ENCODE data around the gene RAPGEF2. TPM values are rescaled to one million over a fixed set of nuclear protein-coding genes. Genes with fewer than 3 reads are reported as not detected.

The RAPGEF2 gene
- total RNA-seq, 1 experiment from 2014 or later: 29.8 TPM

- H2AFZ ChIP-seq: no peak overlapping the region
- no peak overlapping the region for H3K4me3 ChIP-seq
- H4K20me1 ChIP-seq (ENCODE audit: insufficient read depth): no peaks in the 10 kb centered on the region
- no peaks in the 10 kb centered on the region for H3K79me2 ChIP-seq (ENCODE audit: low read depth)
- H3K27ac ChIP-seq: no peak overlapping the region
- intact Hi-C loops (cut with micrococcal nuclease; ENCODE audit: unreplicated experiment): no loop called here
- H3K9me3 ChIP-seq (ENCODE audit: insufficient read depth, low read depth): no peaks in the 10 kb centered on the region
- no peaks in the 10 kb centered on the region for H3K27me3 ChIP-seq (ENCODE audit: insufficient read depth, low read depth)
- CTCF ChIA-PET: no interaction called here
- H3F3A ChIP-seq (ENCODE audit: insufficient read depth, low read depth): no peaks in the 10 kb centered on the region
- no peak overlapping the region for H3K4me2 ChIP-seq
- peaks cover 4% of the 10 kb centered on the region; the same call in 1 of the 2 replicates for H3K36me3 ChIP-seq (ENCODE audit: low read depth)
- no peaks in the 10 kb centered on the region for H3K9me2 ChIP-seq (ENCODE audit: insufficient read depth)
- TF ChIP-seq CTCF (conservative IDR thresholded peaks at IDR 0.05): no peak
- TF ChIP-seq EZH2 (IDR thresholded peaks at IDR 0.05; ENCODE audit: low read depth): no peak
- no TSS peak for BruUV-seq (replicated peaks)
- no peak for DNase-seq
- POLR2A ChIA-PET (ENCODE audit: unreplicated experiment): no interaction called here
- H3K4me1 ChIP-seq (replicated peaks; ENCODE audit: insufficient read depth): no peaks in the 10 kb centered on the region
Measured at GRCh38 chr4:159346681-159347080, 243.8 kb downstream of the RAPGEF2 start.

GRCh38 chr4:159347813-159348212, 244.9 kb downstream of the RAPGEF2 start:
- no peaks in the 10 kb centered on the region for H3K27me3 ChIP-seq (ENCODE audit: insufficient read depth, low read depth)
- H2AFZ ChIP-seq: no peak overlapping the region
- POLR2A ChIA-PET (ENCODE audit: unreplicated experiment): no interaction called here
- no peak overlapping the region for H3K27ac ChIP-seq
- no TSS peak for BruUV-seq (replicated peaks)
- H3F3A ChIP-seq (ENCODE audit: insufficient read depth, low read depth): no peaks in the 10 kb centered on the region
- intact Hi-C loops (cut with micrococcal nuclease; ENCODE audit: unreplicated experiment): no loop called here
- no peak overlapping the region for H3K4me2 ChIP-seq
- no peaks in the 10 kb centered on the region for H3K9me2 ChIP-seq (ENCODE audit: insufficient read depth)
- peaks cover 4% of the 10 kb centered on the region; the same call in 1 of the 2 replicates for H3K36me3 ChIP-seq (ENCODE audit: low read depth)
- TF ChIP-seq EZH2 (IDR thresholded peaks at IDR 0.05; ENCODE audit: low read depth) (no peak), CTCF (conservative IDR thresholded peaks at IDR 0.05) (no peak)
- H4K20me1 ChIP-seq (ENCODE audit: insufficient read depth): no peaks in the 10 kb centered on the region
- no peak for DNase-seq
- CTCF ChIA-PET: no interaction called here
- no peaks in the 10 kb centered on the region for H3K79me2 ChIP-seq (ENCODE audit: low read depth)
- no peaks in the 10 kb centered on the region for H3K9me3 ChIP-seq (ENCODE audit: insufficient read depth, low read depth)
- no peak overlapping the region for H3K4me3 ChIP-seq
- no peaks in the 10 kb centered on the region for H3K4me1 ChIP-seq (replicated peaks; ENCODE audit: insufficient read depth)

- no TSS peak for BruUV-seq (replicated peaks)
- Histone ChIP-seq H3K27ac (no peak overlapping the region), H3K9me3 (ENCODE audit: insufficient read depth, low read depth) (no peaks in the 10 kb centered on the region), H3K79me2 (ENCODE audit: low read depth) (no peaks in the 10 kb centered on the region), H3K4me2 (no peak overlapping the region), H2AFZ (no peak overlapping the region), H3K4me3 (no peak overlapping the region), H3K27me3 (ENCODE audit: insufficient read depth, low read depth) (no peaks in the 10 kb centered on the region), H3K4me1 (replicated peaks; ENCODE audit: insufficient read depth) (no peaks in the 10 kb centered on the region), H4K20me1 (ENCODE audit: insufficient read depth) (no peaks in the 10 kb centered on the region), H3F3A (ENCODE audit: insufficient read depth, low read depth) (no peaks in the 10 kb centered on the region), H3K9me2 (ENCODE audit: insufficient read depth) (no peaks in the 10 kb centered on the region), H3K36me3 (ENCODE audit: low read depth) (peaks cover 4% of the 10 kb centered on the region; the same call in 1 of the 2 replicates)
- TF ChIP-seq CTCF (conservative IDR thresholded peaks at IDR 0.05) (no peak), EZH2 (IDR thresholded peaks at IDR 0.05; ENCODE audit: low read depth) (no peak)
- DNase-seq: no peak
- intact Hi-C loops (cut with micrococcal nuclease; ENCODE audit: unreplicated experiment): no loop called here
- ChIA-PET POLR2A (ENCODE audit: unreplicated experiment) (no interaction called here), CTCF (no interaction called here)
Measured at GRCh38 chr4:159349332-159349731, 246.5 kb downstream of the RAPGEF2 start.

Data from PC-9 (cell line).